Stimulated activated CD8-positive, alpha-beta memory T cell treated with anti-CD3 and anti-CD28 coated beads, Interleukin-12 subunit alpha, Interleukin-12 subunit beta, amount 100 ng/mL, for 24 hours (primary cell): ENCODE data around the gene CFAP91.

Experiments
- DNase-seq: peaks from one replicate; pipeline ENCODE4 v3.0.0-alpha.2; 2020; ENCODE audit errors: extremely low read depth

CFAP91 gene

GRCh38 chr3:119741657-119742590, 39.1 kb downstream of the CFAP91 start:
- no peak for DNase-seq

- no peak for DNase-seq
Measured at GRCh38 chr3:119743921-119744320, 41.1 kb downstream of the CFAP91 start.

GRCh38 chr3:119745942-119746341, 43.1 kb downstream of the CFAP91 start:
- no peak for DNase-seq

- no peak for DNase-seq
Measured at GRCh38 chr3:119746423-119746822, 43.6 kb downstream of the CFAP91 start.

- DNase-seq: no peak
Measured at GRCh38 chr3:119747357-119747756, 44.5 kb downstream of the CFAP91 start.

GRCh38 chr3:119748991-119749390, 46.2 kb downstream of the CFAP91 start:
- no peak for DNase-seq

- no peak for DNase-seq
Measured at GRCh38 chr3:119751423-119751822, 48.6 kb downstream of the CFAP91 start.
